ENCODE measurements around the gene CACNG7. TPM values are rescaled to one million over a fixed set of nuclear protein-coding genes. Genes with fewer than 3 reads are reported as not detected.
"Not testable (repeated sequence)": the region's sequence is repeated elsewhere in the genome, so short reads cannot be mapped to it uniquely, and the experiment has no call there.

Gene CACNG7
- total RNA-seq, 6 experiments from 2014 or later, result 0.38 to 1.2 (median 0.70) TPM

DNA sequence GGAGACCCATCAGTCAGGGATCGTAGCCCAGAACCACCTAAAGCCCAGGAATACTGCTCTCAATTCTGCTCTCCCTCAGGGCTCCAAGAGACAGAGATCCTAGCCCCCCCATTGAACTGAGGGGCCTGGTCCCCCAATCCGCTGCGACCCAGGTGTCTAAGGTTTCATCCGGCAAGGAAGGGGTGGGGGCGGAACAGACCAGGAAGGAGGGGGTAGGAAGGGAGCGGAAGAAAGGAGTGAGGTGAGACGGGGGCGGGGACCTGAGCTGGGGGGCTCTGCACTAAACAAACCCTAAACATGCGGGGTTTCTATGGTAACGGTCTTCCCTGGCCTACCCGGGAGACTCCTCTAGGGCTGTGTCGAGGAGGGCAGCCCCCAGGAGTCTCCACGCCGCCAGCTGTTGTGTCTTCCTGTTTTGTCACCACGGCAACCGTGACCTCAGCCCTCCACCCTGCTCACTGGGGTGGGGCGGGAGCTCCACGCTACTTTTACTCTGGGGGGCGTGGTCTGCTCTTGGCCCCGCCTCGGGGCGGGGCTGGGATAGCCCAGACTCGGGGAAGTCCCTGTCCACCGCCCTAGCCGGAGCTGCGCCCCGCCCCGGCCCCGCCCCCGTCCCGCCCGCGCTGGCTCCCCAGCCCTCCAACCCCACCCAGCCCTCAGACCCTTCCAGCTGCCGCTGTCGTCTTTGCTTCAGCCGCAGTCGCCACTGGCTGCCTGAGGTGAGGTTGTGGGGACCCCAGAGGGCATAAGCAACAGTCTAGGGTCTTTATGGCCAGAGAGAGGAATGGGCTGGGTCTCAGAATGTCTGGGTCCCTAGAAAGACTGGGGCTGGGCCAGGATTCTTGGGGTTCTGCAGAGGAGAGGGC, 41.6 kb upstream of the CACNG7 start, which contains the start of gene MYADM:
TSS of gene MYADM (plus strand) at position 659 of the 866 bp plus-strand sequence. CDS start 5,647 bp downstream, outside the sequence.
- peaks cover 40% of the 10 kb centered on the region for H3K4me1 Mint-ChIP-seq (ENCODE audit: low read depth)
- H3K36me3 Mint-ChIP-seq (ENCODE audit: low read depth), result peaks cover 24% of the 10 kb centered on the region
- H3K9me3 Mint-ChIP-seq, result peaks cover 11% of the 10 kb centered on the region
- H3K4me3 Mint-ChIP-seq, result peak within 1 kb of the TSS; percentile 100
- peak; percentile 99 for DNase-seq
- peaks cover 34% of the 10 kb centered on the region for H3K27me3 Mint-ChIP-seq (ENCODE audit: insufficient read depth)
- H3K27ac Mint-ChIP-seq, result peak within 1 kb of the TSS; percentile 100
- TF ChIP-seq, protein P1, sequence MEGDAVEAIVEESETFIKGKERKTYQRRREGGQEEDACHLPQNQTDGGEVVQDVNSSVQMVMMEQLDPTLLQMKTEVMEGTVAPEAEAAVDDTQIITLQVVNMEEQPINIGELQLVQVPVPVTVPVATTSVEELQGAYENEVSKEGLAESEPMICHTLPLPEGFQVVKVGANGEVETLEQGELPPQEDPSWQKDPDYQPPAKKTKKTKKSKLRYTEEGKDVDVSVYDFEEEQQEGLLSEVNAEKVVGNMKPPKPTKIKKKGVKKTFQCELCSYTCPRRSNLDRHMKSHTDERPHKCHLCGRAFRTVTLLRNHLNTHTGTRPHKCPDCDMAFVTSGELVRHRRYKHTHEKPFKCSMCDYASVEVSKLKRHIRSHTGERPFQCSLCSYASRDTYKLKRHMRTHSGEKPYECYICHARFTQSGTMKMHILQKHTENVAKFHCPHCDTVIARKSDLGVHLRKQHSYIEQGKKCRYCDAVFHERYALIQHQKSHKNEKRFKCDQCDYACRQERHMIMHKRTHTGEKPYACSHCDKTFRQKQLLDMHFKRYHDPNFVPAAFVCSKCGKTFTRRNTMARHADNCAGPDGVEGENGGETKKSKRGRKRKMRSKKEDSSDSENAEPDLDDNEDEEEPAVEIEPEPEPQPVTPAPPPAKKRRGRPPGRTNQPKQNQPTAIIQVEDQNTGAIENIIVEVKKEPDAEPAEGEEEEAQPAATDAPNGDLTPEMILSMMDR (IDR thresholded peaks at IDR 0.05), result no peak

DNA sequence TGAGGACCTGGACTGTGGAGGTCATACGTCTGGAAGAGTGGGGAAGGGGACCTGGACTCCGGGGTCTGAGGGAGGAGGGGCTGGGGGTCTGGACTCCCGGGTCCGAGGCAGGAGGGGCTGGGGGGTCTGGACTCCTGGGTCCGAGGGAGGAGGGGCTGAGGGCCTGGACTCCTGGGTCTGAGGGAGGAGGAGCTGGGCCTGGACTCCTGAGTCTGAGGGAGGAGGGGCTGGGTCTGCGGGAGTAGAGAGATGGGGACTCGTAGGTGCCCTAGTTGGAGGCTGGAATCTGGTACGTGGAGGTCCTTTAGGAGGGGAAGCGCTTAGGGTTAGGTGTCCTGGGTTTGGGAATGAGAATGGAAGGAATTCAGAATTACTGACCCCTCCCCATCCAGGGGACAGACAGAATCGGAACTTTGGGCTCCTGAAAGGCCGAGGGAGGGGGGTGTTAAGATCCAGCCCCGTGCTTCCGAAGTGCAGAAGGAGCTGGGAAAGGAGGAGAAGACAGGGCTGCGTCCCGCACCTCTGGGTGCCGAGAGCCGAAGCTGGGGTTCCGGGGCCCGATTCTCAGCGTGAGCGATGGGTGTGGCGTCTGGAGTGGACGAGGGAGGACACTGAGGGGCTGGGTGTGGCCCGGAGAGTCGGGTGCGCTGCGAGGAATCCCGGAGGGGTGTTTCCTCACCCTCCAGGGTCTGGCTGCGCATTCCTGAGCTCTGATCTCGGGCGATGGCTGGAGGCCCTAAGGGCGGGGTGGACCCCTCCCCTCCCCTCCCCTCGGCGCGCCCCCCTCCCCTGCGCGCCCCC, 40.8 kb upstream of the CACNG7 start:
- TF ChIP-seq, protein P1 (IDR thresholded peaks at IDR 0.05), result no peak
- Mint-ChIP-seq H3K4me1 (ENCODE audit: low read depth) (peaks cover 40% of the 10 kb centered on the region), H3K27ac (peak overlapping the region; percentile 100)

DNA sequence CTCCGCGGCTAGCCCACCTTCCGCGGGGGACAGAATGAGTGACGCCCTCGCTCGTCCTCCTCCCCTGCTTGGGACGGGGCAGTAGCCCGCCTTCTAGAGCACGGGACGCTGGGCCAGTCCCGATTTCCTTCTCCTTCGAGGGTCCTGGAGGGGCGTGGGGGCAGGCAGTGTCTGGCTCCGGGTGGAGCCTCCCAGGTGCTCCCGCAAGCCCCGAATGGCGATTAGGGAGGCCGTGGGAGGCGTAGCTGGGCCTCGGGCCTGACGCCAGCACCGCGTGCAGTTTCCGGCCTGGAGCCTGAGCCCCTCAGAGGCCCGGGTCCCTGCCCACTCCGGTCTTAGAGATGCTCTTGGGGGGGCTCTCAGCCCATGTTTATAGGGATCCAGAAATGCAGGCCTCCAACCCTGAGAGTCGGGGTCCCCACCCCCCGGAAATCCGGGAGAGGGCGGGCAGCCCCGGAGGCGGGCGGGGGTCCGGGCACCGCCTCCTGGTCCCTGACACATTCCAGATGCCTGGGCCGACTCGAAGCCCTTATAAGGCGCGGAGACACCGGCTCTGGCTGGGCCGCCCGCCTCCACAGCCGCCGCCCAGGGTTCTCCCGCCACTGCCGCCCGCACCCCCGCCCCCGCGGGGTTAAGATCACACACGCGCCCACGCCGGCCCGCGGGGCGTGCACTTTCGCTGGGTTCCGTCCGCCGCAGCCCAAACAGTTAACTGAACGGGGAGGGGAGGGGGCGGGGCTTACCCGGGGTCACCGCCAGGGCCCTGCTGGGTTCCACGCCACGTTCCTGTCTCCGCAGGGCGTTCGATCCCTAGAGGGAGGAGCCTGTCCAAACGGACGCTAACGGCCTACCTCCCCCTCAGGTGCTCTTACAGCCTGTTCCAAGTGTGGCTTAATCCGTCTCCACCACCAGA, 39.9 kb upstream of the CACNG7 start:
- TF ChIP-seq, protein P1 (IDR thresholded peaks at IDR 0.05), result peak; percentile 40
- H3K27ac Mint-ChIP-seq, result peak overlapping the region; percentile 100
- peaks cover 40% of the 10 kb centered on the region for H3K36me3 Mint-ChIP-seq (ENCODE audit: low read depth)
- H3K27me3 Mint-ChIP-seq (ENCODE audit: insufficient read depth), result peaks cover 49% of the 10 kb centered on the region
- peaks cover 47% of the 10 kb centered on the region for H3K4me1 Mint-ChIP-seq (ENCODE audit: low read depth)
- DNase-seq, result peak; percentile 88
- peaks cover 11% of the 10 kb centered on the region for H3K9me3 Mint-ChIP-seq
- peak overlapping the region; percentile 100 for H3K4me3 Mint-ChIP-seq

More for the DNA sequence above, 40.8 kb upstream of the CACNG7 start:
- H3K36me3 Mint-ChIP-seq (ENCODE audit: low read depth), result peaks cover 31% of the 10 kb centered on the region
- peaks cover 11% of the 10 kb centered on the region for H3K9me3 Mint-ChIP-seq
- DNase-seq, result peak; percentile 64
- H3K4me3 Mint-ChIP-seq, result peak overlapping the region; percentile 100
- H3K27me3 Mint-ChIP-seq (ENCODE audit: insufficient read depth), result peaks cover 40% of the 10 kb centered on the region

DNA sequence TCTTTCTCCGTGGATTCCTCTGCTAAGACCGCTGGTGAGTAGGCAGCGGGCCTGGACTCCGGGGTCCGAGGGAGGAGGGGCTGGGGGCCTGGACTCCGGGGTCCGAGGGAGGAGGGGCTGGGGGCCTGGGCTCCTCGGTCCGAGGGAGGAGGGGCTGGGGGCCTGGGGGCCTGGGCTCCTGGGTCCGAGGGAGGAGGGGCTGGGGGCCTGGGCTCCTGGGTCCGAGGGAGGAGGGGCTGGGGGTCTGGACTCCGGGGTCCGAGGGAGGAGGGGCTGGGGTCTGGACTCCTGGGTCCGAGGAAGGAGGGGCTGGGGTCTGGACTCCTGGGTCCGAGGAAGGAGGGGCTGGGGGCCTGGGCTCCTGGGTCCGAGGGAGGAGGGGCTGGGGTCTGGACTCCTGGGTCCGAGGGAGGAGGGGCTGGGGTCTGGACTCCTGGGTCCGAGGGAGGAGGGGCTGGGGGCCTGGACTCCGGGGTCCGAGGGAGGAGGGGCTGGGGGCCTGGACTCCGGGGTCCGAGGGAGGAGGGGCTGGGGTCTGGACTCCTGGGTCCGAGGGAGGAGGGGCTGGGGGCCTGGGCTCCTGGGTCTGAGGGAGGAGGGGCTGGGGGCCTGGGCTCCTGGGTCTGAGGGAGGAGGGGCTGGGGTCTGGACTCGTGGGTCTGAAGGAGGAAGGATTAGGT, 39.1 kb upstream of the CACNG7 start:
- peaks cover 48% of the 10 kb centered on the region for H3K36me3 Mint-ChIP-seq (ENCODE audit: low read depth)
- H3K4me1 Mint-ChIP-seq (ENCODE audit: low read depth), result peaks cover 53% of the 10 kb centered on the region
- H3K9me3 Mint-ChIP-seq, result peaks cover 11% of the 10 kb centered on the region
- peak overlapping the region; percentile 100 for H3K27ac Mint-ChIP-seq
- peaks cover 55% of the 10 kb centered on the region for H3K27me3 Mint-ChIP-seq (ENCODE audit: insufficient read depth)
- H3K4me3 Mint-ChIP-seq, result peak overlapping the region; percentile 100
- not testable (repeated sequence) for DNase-seq

DNA sequence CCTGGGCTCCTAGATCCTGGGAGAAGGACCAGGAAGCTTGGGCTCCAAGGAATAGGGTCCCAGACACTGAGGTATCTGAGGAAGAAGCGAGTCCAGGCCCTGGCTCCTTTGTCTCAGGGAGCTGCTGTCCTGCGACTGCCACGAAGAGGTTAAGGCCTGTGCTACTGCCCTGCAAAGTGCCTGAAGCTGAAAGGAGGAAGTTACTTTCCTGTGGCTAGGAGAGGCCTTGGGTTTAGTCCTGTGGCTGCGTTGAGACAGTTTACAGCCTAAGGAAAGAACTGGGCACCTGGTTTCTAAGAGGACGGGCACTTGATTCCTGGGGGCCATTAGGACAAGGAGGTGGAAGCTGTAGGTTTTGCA, 38.6 kb upstream of the CACNG7 start:
- Mint-ChIP-seq H3K27me3 (ENCODE audit: insufficient read depth) (peaks cover 59% of the 10 kb centered on the region), H3K4me1 (ENCODE audit: low read depth) (peaks cover 49% of the 10 kb centered on the region), H3K36me3 (ENCODE audit: low read depth) (peaks cover 49% of the 10 kb centered on the region), H3K27ac (peak overlapping the region; percentile 73), H3K9me3 (peaks cover 11% of the 10 kb centered on the region), H3K4me3 (peak overlapping the region; percentile 71)
- no peak for DNase-seq
- TF ChIP-seq, protein P1 (IDR thresholded peaks at IDR 0.05), result no peak
